ENCODE data around the gene SLC23A1. TPM values are rescaled to one million over a fixed set of nuclear protein-coding genes. Genes with fewer than 3 reads are reported as not detected.

Gene SLC23A1
- total RNA-seq (ENCODE audit: low replicate concordance), result not detected in 2 replicates

DNA sequence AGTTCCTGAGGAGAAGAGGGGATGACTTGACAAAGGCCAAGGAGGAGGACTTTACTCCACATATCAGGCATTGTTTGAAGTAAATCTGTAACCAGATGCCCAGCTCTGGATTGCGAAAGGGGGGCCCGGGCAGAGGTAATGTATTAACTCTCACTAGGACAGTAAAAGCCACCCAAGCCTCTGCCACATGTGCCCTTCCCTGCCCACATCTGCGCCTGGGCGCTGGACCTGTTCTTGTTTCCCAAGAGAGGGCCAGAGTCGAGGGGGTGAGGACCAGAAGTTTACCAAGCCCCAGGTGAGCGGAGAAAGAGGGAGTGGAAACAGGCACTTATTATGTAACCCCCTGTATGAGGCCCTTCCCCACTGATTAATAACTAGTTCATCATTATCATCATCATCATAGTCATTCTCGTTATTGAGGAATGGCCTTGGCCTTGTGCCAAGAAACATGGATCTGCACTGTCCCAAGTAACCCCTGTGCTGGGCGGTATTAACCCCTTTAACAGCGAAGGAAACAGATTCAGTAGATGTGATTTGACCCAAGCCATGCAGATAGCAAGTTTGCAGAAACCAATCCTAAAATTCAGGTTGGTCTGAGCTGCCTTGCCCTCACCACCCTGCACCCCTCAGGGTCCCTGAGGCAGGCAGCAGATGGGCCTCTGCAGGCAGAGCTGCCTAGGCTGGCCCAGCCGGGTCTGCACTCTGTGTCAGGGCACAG is at the start of gene SLC23A1:
Gene SLC23A1 (minus strand): TSS at position 23 of the 718 bp plus-strand sequence. CDS start 44 bp downstream, outside the sequence.

DNA sequence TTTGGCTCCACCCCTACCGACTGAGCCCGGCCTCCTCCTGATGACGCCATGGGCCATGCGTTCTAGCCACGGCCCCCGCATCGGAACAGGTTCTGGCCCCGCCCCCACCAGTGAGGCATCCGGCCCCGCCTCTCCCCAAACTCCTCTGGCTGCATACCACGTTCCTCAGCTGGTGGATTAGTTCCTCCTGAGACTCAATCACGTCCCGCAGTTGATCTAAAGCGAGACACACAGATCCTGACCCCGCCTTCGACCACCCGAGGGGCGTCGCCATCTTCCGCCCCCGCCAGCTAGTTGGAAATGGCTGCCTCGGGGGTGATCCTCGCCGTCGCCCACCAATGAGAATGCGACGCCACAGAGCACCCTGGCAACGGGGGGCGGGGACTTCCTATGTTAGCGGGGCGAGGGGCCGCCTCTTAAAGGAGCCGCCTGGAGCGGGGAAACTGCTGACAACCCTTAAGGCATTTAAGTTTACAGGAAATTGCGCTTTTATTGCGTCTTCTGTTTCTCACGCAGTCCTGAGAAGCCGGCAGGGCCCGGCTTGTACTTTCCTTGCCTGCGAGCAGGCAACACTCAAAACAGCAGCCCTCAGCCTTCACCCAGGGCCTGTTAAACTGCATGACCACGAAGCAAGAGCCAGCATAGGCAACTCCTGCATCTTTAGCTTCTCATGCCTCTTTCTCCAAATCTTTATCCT is 20.8 kb upstream of the SLC23A1 start, which contains the start of gene SPATA24:
Gene SPATA24 (minus strand): TSS at position 303 of the 697 bp plus-strand sequence. CDS start 29 bp downstream, at position 274.

DNA sequence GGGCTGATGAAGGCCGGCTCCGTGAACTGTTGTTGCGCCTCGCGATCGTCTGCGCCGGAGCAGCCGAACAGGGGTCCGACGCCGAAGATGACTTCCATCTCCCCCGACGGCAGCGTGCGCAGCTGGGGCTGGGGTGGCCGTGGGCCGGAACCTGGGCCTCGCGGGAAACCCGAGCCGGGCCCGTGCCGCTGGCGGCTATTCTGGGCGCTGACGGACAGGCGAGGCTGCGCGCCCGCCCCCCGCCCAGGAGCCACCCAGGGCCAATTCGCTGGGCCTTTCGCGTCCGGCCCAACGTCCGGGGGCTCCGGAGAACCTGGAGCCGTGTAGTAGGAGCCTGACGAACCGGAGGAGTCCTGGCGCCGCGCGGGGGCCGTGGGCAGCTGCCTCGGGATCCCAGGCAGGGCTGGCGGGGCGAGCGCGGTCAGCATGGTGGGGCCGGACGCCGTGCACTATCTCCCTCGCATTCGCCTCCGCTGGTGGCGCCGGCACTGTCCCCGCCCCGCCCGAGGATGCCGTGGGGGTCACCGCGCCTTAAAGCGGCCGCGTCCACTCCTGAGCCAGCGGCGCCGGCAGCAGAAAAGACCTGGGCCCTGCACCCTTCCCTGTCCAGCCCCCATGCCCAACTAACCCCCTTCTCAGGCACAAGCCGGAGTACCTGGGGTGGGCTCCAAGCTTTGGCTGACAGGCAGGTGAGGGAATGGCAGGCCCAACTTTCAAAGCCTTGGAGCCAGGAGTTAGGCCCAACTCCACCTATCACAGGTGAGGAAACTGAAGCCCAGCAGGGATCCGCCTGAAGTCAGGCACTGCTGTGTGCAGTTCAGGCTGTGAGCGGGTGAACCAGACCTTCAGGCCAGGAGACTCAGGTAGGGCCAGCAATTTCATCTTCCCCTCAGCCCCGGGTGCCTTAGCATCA is 11.8 kb upstream of the SLC23A1 start, which contains the start of gene PROB1:
Gene PROB1 (minus strand): TSS at position 451 of the 913 bp plus-strand sequence. CDS start 23 bp downstream, at position 428.

DNA sequence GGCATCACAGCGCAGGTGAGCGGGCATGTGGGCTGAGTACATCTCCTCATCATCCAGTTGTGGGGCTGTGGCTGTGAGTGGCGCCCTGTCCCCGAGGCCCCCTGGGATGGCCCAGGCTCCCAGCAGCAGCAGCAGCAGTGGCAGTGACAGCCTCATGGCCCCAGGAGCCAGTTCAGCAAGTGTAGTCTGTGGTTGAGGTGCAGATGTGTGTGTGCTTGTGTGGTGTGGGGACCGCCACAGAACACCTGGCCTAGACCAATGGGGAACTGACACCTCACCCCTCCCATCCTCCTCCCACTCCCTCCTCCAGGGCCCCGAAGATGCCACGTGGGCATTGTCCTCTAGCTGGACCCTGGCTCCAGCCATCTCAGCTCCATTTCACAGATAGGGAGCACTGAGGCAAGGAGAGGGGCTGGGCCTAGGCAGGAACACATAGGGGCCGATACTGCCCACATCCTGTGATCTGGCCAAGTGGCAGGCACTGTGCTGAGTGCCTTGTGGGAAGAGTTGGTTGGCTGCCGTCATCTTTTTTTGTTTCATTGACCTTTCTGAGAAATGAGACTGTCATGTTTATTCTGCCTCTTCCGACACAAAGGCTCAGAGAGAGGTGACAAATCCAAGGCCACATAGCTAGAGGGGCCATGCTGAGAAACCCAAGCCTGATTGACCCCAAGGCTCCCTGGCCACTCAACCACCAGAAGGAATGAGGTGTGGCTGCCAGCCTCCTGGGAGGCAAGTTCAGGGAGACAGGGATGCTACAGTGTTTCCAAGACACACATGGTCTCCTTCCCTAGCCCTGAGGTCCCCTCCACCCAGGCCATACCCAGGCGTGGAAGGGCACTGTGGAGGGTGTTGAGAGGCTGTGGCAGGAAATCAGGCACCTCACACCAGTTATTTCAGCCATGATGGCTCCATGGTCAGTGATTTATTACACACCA is 6.9 kb upstream of the SLC23A1 start, which contains the start of gene MZB1:
Gene MZB1 (minus strand): TSS at position 213 of the 938 bp plus-strand sequence. CDS start 57 bp downstream, at position 156.

DNA sequence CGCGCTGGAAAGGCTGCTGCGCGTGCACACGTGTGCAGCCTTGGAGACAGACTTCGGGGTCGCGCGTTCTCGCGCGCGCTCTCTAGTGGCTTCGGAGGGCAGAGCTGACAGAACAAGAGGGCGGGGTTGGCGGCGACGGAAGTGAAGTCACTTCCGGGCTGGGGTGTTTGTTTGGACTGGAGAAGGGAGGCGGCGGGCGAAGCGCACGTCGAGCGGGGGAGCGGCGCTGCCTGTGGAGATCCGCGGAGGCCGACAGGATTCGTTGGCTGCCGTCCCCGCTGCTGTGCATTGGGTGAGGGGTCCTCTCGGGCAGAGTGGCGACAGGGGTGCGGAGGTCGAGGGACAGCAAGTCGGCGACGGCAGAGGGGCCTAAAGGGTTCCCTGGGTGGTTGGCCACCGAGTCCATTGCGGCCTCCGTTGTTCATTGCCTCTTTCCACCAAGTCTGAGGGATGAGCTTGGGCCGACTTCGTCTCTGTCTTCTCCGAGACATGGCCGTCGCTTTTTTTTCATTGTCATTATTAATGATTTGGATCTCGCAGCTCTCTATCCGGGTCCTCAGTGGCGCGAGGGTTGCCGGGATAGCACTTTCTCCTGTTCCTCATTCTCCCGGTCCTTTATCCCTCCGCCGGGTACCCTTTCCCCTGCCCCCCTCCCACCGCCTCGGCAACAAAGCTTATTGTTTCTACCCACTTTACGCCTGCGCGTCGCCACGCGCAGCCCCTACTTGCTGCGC is 41.2 kb downstream of the SLC23A1 start, which contains the start of gene PAIP2:
Gene PAIP2 (plus strand): TSS at position 166 of the 734 bp plus-strand sequence. CDS start 21,931 bp downstream, outside the sequence.

Other genes with a start within 250 kb of the SLC23A1 start
- 101 and 184 TPM in 2 replicates for gene SIL1, start 184.9 kb downstream of the SLC23A1 start, total RNA-seq (ENCODE audit: low replicate concordance)
- gene MATR3, start 89.6 kb downstream of the SLC23A1 start, total RNA-seq (ENCODE audit: low replicate concordance), result 166 and 196 TPM in 2 replicates
- gene PAIP2, start 41.4 kb downstream of the SLC23A1 start, total RNA-seq (ENCODE audit: low replicate concordance), result 71.9 and 104 TPM in 2 replicates
- not detected in 2 replicates for gene MZB1, start 6.6 kb upstream of the SLC23A1 start, total RNA-seq (ENCODE audit: low replicate concordance)
- gene PROB1, start 11.8 kb upstream of the SLC23A1 start, total RNA-seq (ENCODE audit: low replicate concordance), result 0.35 and 0.38 TPM in 2 replicates
- 3.5 and 7.9 TPM in 2 replicates for gene SPATA24, start 20.8 kb upstream of the SLC23A1 start, total RNA-seq (ENCODE audit: low replicate concordance)
- gene DNAJC18, start 56.2 kb upstream of the SLC23A1 start, total RNA-seq (ENCODE audit: low replicate concordance), result 4.8 and 7.5 TPM in 2 replicates
- gene ECSCR, start 79.4 kb upstream of the SLC23A1 start, total RNA-seq (ENCODE audit: low replicate concordance), result 0.23 and 12.6 TPM in 2 replicates
- gene SMIM33, start 87.7 kb upstream of the SLC23A1 start, total RNA-seq (ENCODE audit: low replicate concordance), result not detected in 2 replicates
- 28.4 and 47.8 TPM in 2 replicates for gene STING1, start 99.5 kb upstream of the SLC23A1 start, total RNA-seq (ENCODE audit: low replicate concordance)
- gene UBE2D2, start 178.0 kb upstream of the SLC23A1 start, total RNA-seq (ENCODE audit: low replicate concordance), result 24.7 and 42.0 TPM in 2 replicates